Fibroblast of lung (primary cell): ENCODE measurements around the gene NUP205. TPM values are rescaled to one million over a fixed set of nuclear protein-coding genes. Genes with fewer than 3 reads are reported as not detected.

Experiments
- DNase-seq, 2 donors: peaks; one replicate each; pipeline versions ENCODE4 v3.0.0 to v3.0.0-alpha.2; 2010; ENCODE audit warnings: low read depth in 2 of 2
- H2AFZ ChIP-seq: 2 replicates; pipeline ENCODE4 v1.5.1; 2012; ENCODE audit warnings: low read length, control low read depth, inconsistent platforms
- H3K27ac ChIP-seq: 2 replicates; pipeline ENCODE4 v1.5.1; 2011; ENCODE audit warnings: low read length, control low read depth; ENCODE audit not compliant: insufficient read depth
- H3K27me3 ChIP-seq: 2 replicates; pipeline ENCODE4 v1.5.1; 2011; ENCODE audit warnings: mild to moderate bottlenecking, low read length; ENCODE audit not compliant: control insufficient read depth, insufficient read depth
- H3K36me3 ChIP-seq: 2 replicates; pipeline ENCODE4 v1.5.1; 2011; ENCODE audit warnings: low read length; ENCODE audit not compliant: control insufficient read depth, insufficient read depth
- H3K4me1 ChIP-seq: 2 replicates; pipeline ENCODE4 v1.5.1; 2011; ENCODE audit warnings: low read length; ENCODE audit not compliant: control insufficient read depth, insufficient read depth; ENCODE audit errors: extremely low read depth
- H3K4me2 ChIP-seq: 2 replicates; pipeline ENCODE4 v1.5.1; 2011; ENCODE audit warnings: low read length, control low read depth; ENCODE audit not compliant: insufficient read depth; ENCODE audit errors: extremely low read depth
- H3K4me3 ChIP-seq, 4 experiments: fragments of 200-600 bp in 1 of 4; sonication (generic) in 1 of 4; replicated peaks in 1 of 4; 2 replicates each; pipeline ENCODE4 v1.5.1; 2011 to 2016; ENCODE audit warnings: low read length in 4 of 4, low read depth in 3 of 4, mild to moderate bottlenecking in 3 of 4, control low read depth in 2 of 4, inconsistent platforms in 1 of 4, mixed read lengths in 1 of 4; ENCODE audit not compliant: insufficient read depth in 1 of 4; ENCODE audit errors: control extremely low read depth in 1 of 4
- H3K79me2 ChIP-seq: 2 replicates; pipeline ENCODE4 v1.5.1; 2012; ENCODE audit warnings: mild to moderate bottlenecking, low read length, inconsistent platforms; ENCODE audit not compliant: control insufficient read depth, insufficient read depth
- H3K9ac ChIP-seq: 2 replicates; pipeline ENCODE4 v1.5.1; 2011; ENCODE audit warnings: mild to moderate bottlenecking, low read length, control low read depth; ENCODE audit not compliant: insufficient read depth
- H3K9me3 ChIP-seq: 2 replicates; pipeline ENCODE4 v1.5.1; 2012; ENCODE audit warnings: low read depth, low read length; ENCODE audit not compliant: control insufficient read depth, insufficient read depth
- H4K20me1 ChIP-seq: 2 replicates; pipeline ENCODE4 v1.5.1; 2011; ENCODE audit warnings: low read length; ENCODE audit not compliant: control insufficient read depth, insufficient read depth; ENCODE audit errors: extremely low read depth
- EZH2 ChIP-seq: IDR thresholded peaks from 2 replicates; pipeline ENCODE4 v1.5.1; 2012; ENCODE audit warnings: low read length, control low read depth, mild to moderate bottlenecking; ENCODE audit errors: missing control alignments
- polyA plus RNA-seq, 2 donors: library from polyadenylated mRNA; depleted of rRNA in 1 of 2; stranded (reverse) in 1 of 2; unstranded in 1 of 2; fragments of >200 nt; gene quantifications; 2 replicates each; pipeline ENCODE4 v1.2.1, GENCODE V29; 2011 to 2012; ENCODE audit warnings: missing spikeins in 1 of 2
- total RNA-seq: library from RNA; depleted of rRNA; stranded (reverse); fragments of >200 nt; gene quantifications from 2 replicates; pipeline ENCODE4 v1.2.1, GENCODE V29; 2014
- TF ChIP-seq, protein P1 (sequence below), 2 donors: IDR thresholded peaks in 1 of 2; conservative IDR thresholded peaks in 1 of 2; 1 replicate in 1 of 2; 2 replicates in 1 of 2; pipeline ENCODE4 v1.5.1; 2011 to 2012; ENCODE audit warnings: low read length in 2 of 2, control low read depth in 1 of 2, inconsistent platforms in 1 of 2, low read depth in 1 of 2, mild to moderate bottlenecking in 1 of 2

NUP205 gene
- total and polyA plus RNA-seq, 2 donors (not counting 1 experiment from before 2014, with no cell fraction given) = 28.1 to 36.7 TPM

DNA sequence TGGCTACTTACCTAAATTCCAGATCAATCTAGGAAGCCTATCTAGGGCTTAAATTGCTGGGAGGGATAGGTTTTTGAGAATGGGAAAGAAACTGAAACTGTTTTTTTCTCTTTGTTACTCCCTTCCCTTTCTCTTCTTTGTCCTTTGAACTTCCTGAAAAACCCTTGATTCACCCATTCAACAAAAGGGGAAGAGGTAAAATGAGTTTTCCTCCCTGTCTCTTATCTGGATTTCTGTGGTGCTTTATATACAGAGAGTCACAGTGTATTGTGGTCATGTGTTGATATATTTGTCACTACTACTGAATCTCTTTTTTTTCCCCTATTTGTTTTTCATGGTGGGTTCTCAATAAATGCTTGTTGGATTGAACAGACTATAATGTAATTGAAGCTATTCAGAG, 19.8 kb upstream of the NUP205 start:
- H3K9ac ChIP-seq = no peak overlapping the region
- TF ChIP-seq, protein P1, sequence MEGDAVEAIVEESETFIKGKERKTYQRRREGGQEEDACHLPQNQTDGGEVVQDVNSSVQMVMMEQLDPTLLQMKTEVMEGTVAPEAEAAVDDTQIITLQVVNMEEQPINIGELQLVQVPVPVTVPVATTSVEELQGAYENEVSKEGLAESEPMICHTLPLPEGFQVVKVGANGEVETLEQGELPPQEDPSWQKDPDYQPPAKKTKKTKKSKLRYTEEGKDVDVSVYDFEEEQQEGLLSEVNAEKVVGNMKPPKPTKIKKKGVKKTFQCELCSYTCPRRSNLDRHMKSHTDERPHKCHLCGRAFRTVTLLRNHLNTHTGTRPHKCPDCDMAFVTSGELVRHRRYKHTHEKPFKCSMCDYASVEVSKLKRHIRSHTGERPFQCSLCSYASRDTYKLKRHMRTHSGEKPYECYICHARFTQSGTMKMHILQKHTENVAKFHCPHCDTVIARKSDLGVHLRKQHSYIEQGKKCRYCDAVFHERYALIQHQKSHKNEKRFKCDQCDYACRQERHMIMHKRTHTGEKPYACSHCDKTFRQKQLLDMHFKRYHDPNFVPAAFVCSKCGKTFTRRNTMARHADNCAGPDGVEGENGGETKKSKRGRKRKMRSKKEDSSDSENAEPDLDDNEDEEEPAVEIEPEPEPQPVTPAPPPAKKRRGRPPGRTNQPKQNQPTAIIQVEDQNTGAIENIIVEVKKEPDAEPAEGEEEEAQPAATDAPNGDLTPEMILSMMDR (conservative IDR thresholded peaks at IDR 0.05 in 1 of 2, IDR thresholded peaks at IDR 0.05 in 1 of 2; ENCODE audit: low read depth in 1 of 2, low read length in 2 of 2) = no peak
- TF ChIP-seq EZH2 = no peak

DNA sequence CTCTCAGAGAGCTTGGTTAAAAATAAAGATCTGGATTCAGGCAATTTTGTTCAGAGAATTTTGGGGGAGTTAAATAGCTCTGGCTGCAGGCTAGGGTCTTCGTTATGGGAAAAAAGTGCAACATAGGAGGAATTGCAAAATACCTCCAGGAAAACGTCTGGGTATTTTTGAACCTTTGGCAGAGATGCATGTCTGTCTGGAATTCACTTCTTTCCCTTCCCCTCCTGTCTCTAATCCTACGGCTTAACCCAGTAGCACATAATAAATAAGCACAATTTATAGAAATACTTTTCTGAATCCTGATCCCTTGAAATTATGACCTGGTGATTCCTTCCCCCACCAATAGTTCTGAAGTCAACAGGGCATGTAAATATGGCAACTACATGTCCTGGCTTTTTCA, 19.3 kb upstream of the NUP205 start:
- H3K4me2 ChIP-seq = no peak overlapping the region
- no peaks in the 10 kb centered on the region for H3K4me1 ChIP-seq
- H3K36me3 ChIP-seq = no peaks in the 10 kb centered on the region
- peaks cover 4% of the 10 kb centered on the region for H3K27me3 ChIP-seq
- no peaks in the 10 kb centered on the region for H4K20me1 ChIP-seq
- no peaks in the 10 kb centered on the region for H3K79me2 ChIP-seq
- no peak overlapping the region for H3K27ac ChIP-seq
- H2AFZ ChIP-seq = no peak overlapping the region
- no peak overlapping the region for H3K9ac ChIP-seq
- H3K4me3 ChIP-seq = no peak overlapping the region
- no peaks in the 10 kb centered on the region for H3K9me3 ChIP-seq
- no peak for TF ChIP-seq EZH2
- TF ChIP-seq, protein P1 (conservative IDR thresholded peaks at IDR 0.05 in 1 of 2, IDR thresholded peaks at IDR 0.05 in 1 of 2; ENCODE audit: low read depth in 1 of 2, low read length in 2 of 2) = no peak
- no peak for DNase-seq

More for the DNA sequence above, 19.8 kb upstream of the NUP205 start:
- H3K4me2 ChIP-seq = no peak overlapping the region
- no peak overlapping the region for H3K4me3 ChIP-seq
- H4K20me1 ChIP-seq = no peaks in the 10 kb centered on the region
- H3K27ac ChIP-seq = no peak overlapping the region
- H3K27me3 ChIP-seq = peaks cover 4% of the 10 kb centered on the region
- H3K36me3 ChIP-seq = no peaks in the 10 kb centered on the region
- H3K4me1 ChIP-seq = no peaks in the 10 kb centered on the region
- no peak overlapping the region for H2AFZ ChIP-seq
- no peaks in the 10 kb centered on the region for H3K79me2 ChIP-seq
- no peak for DNase-seq
- H3K9me3 ChIP-seq = no peaks in the 10 kb centered on the region

DNA sequence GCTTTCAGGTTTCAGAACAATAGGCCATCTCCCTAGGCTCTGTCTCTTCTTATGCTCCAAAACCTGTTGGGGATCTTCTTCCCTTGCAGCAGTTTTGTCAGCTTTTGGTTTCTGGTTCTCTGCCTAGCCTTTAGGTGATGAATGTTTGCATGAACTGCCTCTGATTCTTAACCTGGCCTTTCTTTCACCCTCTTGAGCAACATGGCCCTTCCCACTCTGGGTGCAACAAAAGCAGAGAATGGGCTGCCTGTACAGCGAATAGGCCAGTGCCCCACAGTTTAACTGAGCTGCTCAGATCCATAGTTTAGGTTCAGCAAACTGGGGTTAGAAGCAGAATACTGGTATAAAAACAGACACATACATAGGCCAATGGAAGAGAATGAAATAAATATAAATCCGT, 18.1 kb upstream of the NUP205 start:
- H2AFZ ChIP-seq = no peak overlapping the region
- H4K20me1 ChIP-seq = no peaks in the 10 kb centered on the region
- no peaks in the 10 kb centered on the region for H3K79me2 ChIP-seq
- H3K9ac ChIP-seq = no peak overlapping the region
- no peaks in the 10 kb centered on the region for H3K4me1 ChIP-seq
- no peaks in the 10 kb centered on the region for H3K9me3 ChIP-seq
- no peak for DNase-seq
- no peak overlapping the region for H3K4me3 ChIP-seq
- no peaks in the 10 kb centered on the region for H3K36me3 ChIP-seq
- H3K27me3 ChIP-seq = peaks cover 4% of the 10 kb centered on the region
- TF ChIP-seq EZH2 = no peak
- H3K4me2 ChIP-seq = no peak overlapping the region
- no peak overlapping the region for H3K27ac ChIP-seq
